Caco-2 (cell line): ENCODE data around the gene RTL1. TPM values are rescaled to one million over a fixed set of nuclear protein-coding genes. Genes with fewer than 3 reads are reported as not detected.

Experiments used
- BruUV-seq: library from RNA; stranded (reverse); fragments of 400-500 nt; replicated peaks from 2 replicates; lab custom pipeline; 2021; lab: Mats Ljungman, UMichigan
- CTCF ChIA-PET: fragments of 300-600 bp; sonication (Branson Sonifier 250); formaldehyde crosslinking; loops from one replicate; lab custom pipeline; 2022; ENCODE audit warnings: antibody characterized with exemption; lab: Charles Lee
- POLR2A ChIA-PET: fragments of 300-600 bp; sonication (Branson Sonifier 250); formaldehyde crosslinking; loops from one replicate; lab custom pipeline; 2022; ENCODE audit warnings: antibody characterized with exemption; lab: Charles Lee
- DNase-seq, 2 experiments: peaks; one replicate each; pipeline versions ENCODE4 v3.0.0 to v3.0.0-alpha.2; 2020 to 2022
- H3K27me3 ChIP-seq: replicated peaks from 2 replicates; pipeline ENCODE4 v1.6.0; 2011; ENCODE audit warnings: low read length; ENCODE audit not compliant: control insufficient read depth, insufficient read depth
- H3K36me3 ChIP-seq: 2 replicates; pipeline ENCODE4 v1.5.1; 2011; ENCODE audit warnings: low read length; ENCODE audit not compliant: control insufficient read depth, insufficient read depth
- H3K4me1 ChIP-seq: fragments of 250-450 bp; sonication (Bioruptor Pico); 2 replicates; pipeline ENCODE4 v1.5.1; 2020; ENCODE audit warnings: mild to moderate bottlenecking
- H3K4me3 ChIP-seq: 2 replicates; pipeline ENCODE4 v1.5.1; 2011; ENCODE audit warnings: low read depth, mild to moderate bottlenecking, control low read depth, low read length
- H3K9me3 ChIP-seq: fragments of 250-450 bp; sonication (Bioruptor Pico); 2 replicates; pipeline ENCODE4 v1.5.1; 2020; ENCODE audit warnings: mild to moderate bottlenecking, moderate library complexity
- H3K27ac Mint-ChIP-seq: one replicate; pipeline ENCODE4 v1.8.0; 2022; ENCODE audit warnings: mixed read lengths; ENCODE audit not compliant: unreplicated experiment
- H3K27me3 Mint-ChIP-seq: one replicate; pipeline ENCODE4 v1.8.0; 2022; ENCODE audit warnings: mixed read lengths; ENCODE audit not compliant: insufficient read depth, unreplicated experiment
- H3K36me3 Mint-ChIP-seq: one replicate; pipeline ENCODE4 v1.8.0; 2022; ENCODE audit warnings: mild to moderate bottlenecking, mixed read lengths; ENCODE audit not compliant: insufficient read depth, unreplicated experiment
- H3K4me1 Mint-ChIP-seq: one replicate; pipeline ENCODE4 v1.8.0; 2022; ENCODE audit warnings: low read depth, mixed read lengths; ENCODE audit not compliant: unreplicated experiment
- H3K4me3 Mint-ChIP-seq: one replicate; pipeline ENCODE4 v1.8.0; 2022; ENCODE audit warnings: mild to moderate bottlenecking, moderate library complexity, mixed read lengths; ENCODE audit not compliant: unreplicated experiment
- H3K9me3 Mint-ChIP-seq: one replicate; pipeline ENCODE4 v1.8.0; 2022; ENCODE audit warnings: mixed read lengths; ENCODE audit not compliant: unreplicated experiment
- CTCF ChIP-seq, 2 experiments: fragments of 200-600 bp in 1 of 2; IDR thresholded peaks; 1 replicate in 1 of 2; 2 replicates in 1 of 2; pipeline versions ENCODE4 v1.5.1 to v1.8.0; 2011 to 2022; ENCODE audit warnings: antibody characterized with exemption in 1 of 2, control low read depth in 1 of 2, inconsistent platforms in 1 of 2, low read depth in 1 of 2, low read length in 1 of 2, mild to moderate bottlenecking in 1 of 2, moderate library complexity in 1 of 2; ENCODE audit not compliant: insufficient read depth in 1 of 2, severe bottlenecking in 1 of 2, unreplicated experiment in 1 of 2
- intact Hi-C: fragments of 100-400 bp; cut with micrococcal nuclease; formaldehyde crosslinking; loops from one replicate; pipeline ENCODE4 v1.10.0; 2022; ENCODE audit not compliant: unreplicated experiment
- total RNA-seq: library from RNA; stranded (reverse); gene quantifications from 2 replicates; pipeline ENCODE4 v1.2.3, GENCODE V29; 2022

The RTL1 gene
- total RNA-seq, 1 experiment from 2014 or later = not detected

- Histone ChIP-seq H3K9me3 (peaks cover 2% of the 10 kb centered on the region; the same call in 1 of the 2 replicates), H3K27me3 (no peaks in the 10 kb centered on the region), H3K4me1 (no peaks in the 10 kb centered on the region), H3K4me3 (no peak overlapping the region), H3K36me3 (no peaks in the 10 kb centered on the region)
- H3K4me3 Mint-ChIP-seq = no peak overlapping the region
- POLR2A ChIA-PET = no interaction called here
- peaks cover 3% of the 10 kb centered on the region for H3K27me3 Mint-ChIP-seq
- intact Hi-C loops = no loop called here
- H3K27ac Mint-ChIP-seq = no peak overlapping the region
- no peaks in the 10 kb centered on the region for H3K36me3 Mint-ChIP-seq
- no peaks in the 10 kb centered on the region for H3K4me1 Mint-ChIP-seq
- no TSS peak for BruUV-seq
- no peak for DNase-seq
- CTCF ChIA-PET = no interaction called here
- TF ChIP-seq CTCF (IDR thresholded peaks at IDR 0.05; ENCODE audit: insufficient read depth in 1 of 2, low read depth in 1 of 2, low read length in 1 of 2, severe bottlenecking in 1 of 2, unreplicated experiment in 1 of 2) = no peak
- H3K9me3 Mint-ChIP-seq = no peaks in the 10 kb centered on the region
These were observed 40.7 kb downstream of the RTL1 start for GRCh38 chr14:100862793-100863192.

GRCh38 chr14:100862277-100862676 is 41.2 kb downstream of the RTL1 start:
- ChIA-PET CTCF (no interaction called here), POLR2A (no interaction called here)
- peaks cover 3% of the 10 kb centered on the region for H3K27me3 Mint-ChIP-seq
- H3K9me3 ChIP-seq = peaks cover 2% of the 10 kb centered on the region; the same call in 1 of the 2 replicates
- no peaks in the 10 kb centered on the region for H3K4me1 Mint-ChIP-seq
- H3K9me3 Mint-ChIP-seq = no peaks in the 10 kb centered on the region
- BruUV-seq = no TSS peak
- TF ChIP-seq CTCF (IDR thresholded peaks at IDR 0.05; ENCODE audit: insufficient read depth in 1 of 2, low read depth in 1 of 2, low read length in 1 of 2, severe bottlenecking in 1 of 2, unreplicated experiment in 1 of 2) = no peak
- H3K36me3 ChIP-seq = no peaks in the 10 kb centered on the region
- no peaks in the 10 kb centered on the region for H3K27me3 ChIP-seq
- no peaks in the 10 kb centered on the region for H3K4me1 ChIP-seq
- H3K27ac Mint-ChIP-seq = no peak overlapping the region
- H3K4me3 ChIP-seq = no peak overlapping the region
- DNase-seq = no peak
- no peak overlapping the region for H3K4me3 Mint-ChIP-seq
- intact Hi-C loops = no loop called here
- no peaks in the 10 kb centered on the region for H3K36me3 Mint-ChIP-seq

GRCh38 chr14:100861937-100862247 is 41.6 kb downstream of the RTL1 start:
- H3K36me3 Mint-ChIP-seq = no peaks in the 10 kb centered on the region
- intact Hi-C loops = no loop called here
- no peak overlapping the region for H3K4me3 Mint-ChIP-seq
- peaks cover 3% of the 10 kb centered on the region for H3K27me3 Mint-ChIP-seq
- H3K4me3 ChIP-seq = no peak overlapping the region
- no peaks in the 10 kb centered on the region for H3K27me3 ChIP-seq
- ChIA-PET CTCF (no interaction called here), POLR2A (no interaction called here)
- H3K27ac Mint-ChIP-seq = no peak overlapping the region
- no peak for TF ChIP-seq CTCF (IDR thresholded peaks at IDR 0.05; ENCODE audit: insufficient read depth in 1 of 2, low read depth in 1 of 2, low read length in 1 of 2, severe bottlenecking in 1 of 2, unreplicated experiment in 1 of 2)
- H3K4me1 Mint-ChIP-seq = no peaks in the 10 kb centered on the region
- no peak for DNase-seq
- H3K9me3 Mint-ChIP-seq = no peaks in the 10 kb centered on the region
- no peaks in the 10 kb centered on the region for H3K36me3 ChIP-seq
- no TSS peak for BruUV-seq
- no peaks in the 10 kb centered on the region for H3K4me1 ChIP-seq
- H3K9me3 ChIP-seq = peaks cover 2% of the 10 kb centered on the region; the same call in 1 of the 2 replicates
